ENCODE results near the gene TMEM222. TPM values are rescaled to one million over a fixed set of nuclear protein-coding genes. Genes with fewer than 3 reads are reported as not detected.

Gene TMEM222
- total RNA-seq, 1 experiment from 2014 or later = 27.4 TPM

GRCh38 chr1:27314737-27315136 is 7.2 kb upstream of the TMEM222 start:
- no peaks in the 10 kb centered on the region for H4K20me1 ChIP-seq (ENCODE audit: insufficient read depth, low read depth, low read length)
- H3K27me3 ChIP-seq (ENCODE audit: low read length) = no peaks in the 10 kb centered on the region
- H3K79me2 ChIP-seq (ENCODE audit: low read length) = no peaks in the 10 kb centered on the region
- no peak overlapping the region for H3K27ac ChIP-seq (ENCODE audit: low read length)
- H3K4me1 ChIP-seq (ENCODE audit: low read length) = no peaks in the 10 kb centered on the region; the same call in 1 of the 2 replicates
- H3K4me3 ChIP-seq (ENCODE audit: low read length) = no peak overlapping the region
- no peak overlapping the region for H2AFZ ChIP-seq (ENCODE audit: low read length)
- H3K36me3 ChIP-seq (ENCODE audit: insufficient read depth, low read length) = 0 out of 2 replicates have a peak, but pooled peaks cover 4% of the 10 kb centered on the region
- H3K9me3 ChIP-seq (ENCODE audit: low read length) = no peaks in the 10 kb centered on the region
- no peak for DNase-seq
- H3K9ac ChIP-seq (ENCODE audit: low read length) = no peak overlapping the region
- no peaks in the 10 kb centered on the region for H3K9me2 ChIP-seq (replicated peaks; ENCODE audit: insufficient read depth, low read length)
- H3K4me2 ChIP-seq (ENCODE audit: low read depth, low read length, poor library complexity, severe bottlenecking) = no peak overlapping the region

GRCh38 chr1:27316860-27317259 is 5.1 kb upstream of the TMEM222 start:
- H3K79me2 ChIP-seq (ENCODE audit: low read length) = no peaks in the 10 kb centered on the region
- H3K4me2 ChIP-seq (ENCODE audit: low read depth, low read length, poor library complexity, severe bottlenecking) = no peak overlapping the region
- no peak overlapping the region for H2AFZ ChIP-seq (ENCODE audit: low read length)
- no peaks in the 10 kb centered on the region for H3K9me3 ChIP-seq (ENCODE audit: low read length)
- no peaks in the 10 kb centered on the region for H4K20me1 ChIP-seq (ENCODE audit: insufficient read depth, low read depth, low read length)
- no peak overlapping the region for H3K4me3 ChIP-seq (ENCODE audit: low read length)
- no peaks in the 10 kb centered on the region for H3K36me3 ChIP-seq (ENCODE audit: insufficient read depth, low read length)
- no peaks in the 10 kb centered on the region for H3K9me2 ChIP-seq (replicated peaks; ENCODE audit: insufficient read depth, low read length)
- H3K27me3 ChIP-seq (ENCODE audit: low read length) = no peaks in the 10 kb centered on the region
- H3K9ac ChIP-seq (ENCODE audit: low read length) = no peak overlapping the region
- H3K27ac ChIP-seq (ENCODE audit: low read length) = no peak overlapping the region
- H3K4me1 ChIP-seq (ENCODE audit: low read length) = peaks cover 10% of the 10 kb centered on the region
- DNase-seq = no peak

GRCh38 chr1:27318136-27318535 is 3.8 kb upstream of the TMEM222 start:
- no peak overlapping the region for H2AFZ ChIP-seq (ENCODE audit: low read length)

GRCh38 chr1:27318596-27318995 is 3.4 kb upstream of the TMEM222 start:
- DNase-seq = no peak
- Histone ChIP-seq H4K20me1 (ENCODE audit: insufficient read depth, low read depth, low read length) (no peaks in the 10 kb centered on the region), H3K4me1 (ENCODE audit: low read length) (peaks cover 18% of the 10 kb centered on the region), H3K36me3 (ENCODE audit: insufficient read depth, low read length) (0 out of 2 replicates have a peak, but pooled peaks cover 2% of the 10 kb centered on the region), H3K27me3 (ENCODE audit: low read length) (no peaks in the 10 kb centered on the region), H2AFZ (ENCODE audit: low read length) (no peak overlapping the region), H3K27ac (ENCODE audit: low read length) (no peak overlapping the region), H3K79me2 (ENCODE audit: low read length) (peaks cover 15% of the 10 kb centered on the region), H3K4me2 (ENCODE audit: low read depth, low read length, poor library complexity, severe bottlenecking) (no peak overlapping the region), H3K9me3 (ENCODE audit: low read length) (no peaks in the 10 kb centered on the region), H3K9ac (ENCODE audit: low read length) (no peak overlapping the region), H3K4me3 (ENCODE audit: low read length) (no peak overlapping the region), H3K9me2 (replicated peaks; ENCODE audit: insufficient read depth, low read length) (no peaks in the 10 kb centered on the region)

More at GRCh38 chr1:27318136-27318535, 3.8 kb upstream of the TMEM222 start:
- Histone ChIP-seq H3K27me3 (ENCODE audit: low read length) (no peaks in the 10 kb centered on the region), H3K9me3 (ENCODE audit: low read length) (no peaks in the 10 kb centered on the region), H3K9me2 (replicated peaks; ENCODE audit: insufficient read depth, low read length) (no peaks in the 10 kb centered on the region), H3K79me2 (ENCODE audit: low read length) (peaks cover 10% of the 10 kb centered on the region), H3K27ac (ENCODE audit: low read length) (no peak overlapping the region), H3K4me3 (ENCODE audit: low read length) (no peak overlapping the region), H3K36me3 (ENCODE audit: insufficient read depth, low read length) (no peaks in the 10 kb centered on the region), H3K4me2 (ENCODE audit: low read depth, low read length, poor library complexity, severe bottlenecking) (no peak overlapping the region), H4K20me1 (ENCODE audit: insufficient read depth, low read depth, low read length) (no peaks in the 10 kb centered on the region), H3K4me1 (ENCODE audit: low read length) (peaks cover 13% of the 10 kb centered on the region), H3K9ac (ENCODE audit: low read length) (no peak overlapping the region)
- no peak for DNase-seq

GRCh38 chr1:27322569-27323240 is 742 bp downstream of the TMEM222 start:
- Histone ChIP-seq H4K20me1 (ENCODE audit: insufficient read depth, low read depth, low read length) (no peaks in the 10 kb centered on the region), H3K9me3 (ENCODE audit: low read length) (no peaks in the 10 kb centered on the region), H3K9ac (ENCODE audit: low read length) (peak overlapping the region; percentile 98), H3K4me2 (ENCODE audit: low read depth, low read length, poor library complexity, severe bottlenecking) (peak overlapping the region; percentile 100), H3K4me1 (ENCODE audit: low read length) (peaks cover 21% of the 10 kb centered on the region), H3K4me3 (ENCODE audit: low read length) (peak overlapping the region; percentile 96), H3K36me3 (ENCODE audit: insufficient read depth, low read length) (peaks cover 25% of the 10 kb centered on the region; the same call in 1 of the 2 replicates), H3K9me2 (replicated peaks; ENCODE audit: insufficient read depth, low read length) (no peaks in the 10 kb centered on the region), H2AFZ (ENCODE audit: low read length) (peak overlapping the region; percentile 52; the same call in 1 of the 2 replicates), H3K79me2 (ENCODE audit: low read length) (peaks cover 56% of the 10 kb centered on the region), H3K27ac (ENCODE audit: low read length) (peak overlapping the region; percentile 73), H3K27me3 (ENCODE audit: low read length) (no peaks in the 10 kb centered on the region)
- no peak for DNase-seq

- H3K4me3 ChIP-seq (ENCODE audit: low read length) = no peak overlapping the region
- H3K36me3 ChIP-seq (ENCODE audit: insufficient read depth, low read length) = peaks cover 35% of the 10 kb centered on the region; the same call in 1 of the 2 replicates
- no peak overlapping the region for H3K27ac ChIP-seq (ENCODE audit: low read length)
- no peak overlapping the region for H2AFZ ChIP-seq (ENCODE audit: low read length)
- H4K20me1 ChIP-seq (ENCODE audit: insufficient read depth, low read depth, low read length) = no peaks in the 10 kb centered on the region; the same call in 1 of the 2 replicates
- no peaks in the 10 kb centered on the region for H3K9me2 ChIP-seq (replicated peaks; ENCODE audit: insufficient read depth, low read length)
- no peaks in the 10 kb centered on the region for H3K9me3 ChIP-seq (ENCODE audit: low read length)
- H3K4me2 ChIP-seq (ENCODE audit: low read depth, low read length, poor library complexity, severe bottlenecking) = no peak overlapping the region
- H3K4me1 ChIP-seq (ENCODE audit: low read length) = peaks cover 21% of the 10 kb centered on the region
- H3K79me2 ChIP-seq (ENCODE audit: low read length) = peaks cover 73% of the 10 kb centered on the region
- no peaks in the 10 kb centered on the region for H3K27me3 ChIP-seq (ENCODE audit: low read length)
- no peak overlapping the region for H3K9ac ChIP-seq (ENCODE audit: low read length)
- DNase-seq = no peak
These were observed 3.3 kb downstream of the TMEM222 start for GRCh38 chr1:27325286-27325685.

GRCh38 chr1:27327964-27328363 is 6.0 kb downstream of the TMEM222 start:
- Histone ChIP-seq H4K20me1 (ENCODE audit: insufficient read depth, low read depth, low read length) (no peaks in the 10 kb centered on the region; the same call in 1 of the 2 replicates), H3K9me3 (ENCODE audit: low read length) (no peaks in the 10 kb centered on the region), H3K27ac (ENCODE audit: low read length) (no peak overlapping the region), H3K27me3 (ENCODE audit: low read length) (no peaks in the 10 kb centered on the region), H3K36me3 (ENCODE audit: insufficient read depth, low read length) (peaks cover 41% of the 10 kb centered on the region; the same call in 1 of the 2 replicates), H3K4me1 (ENCODE audit: low read length) (peaks cover 10% of the 10 kb centered on the region), H3K9ac (ENCODE audit: low read length) (no peak overlapping the region), H3K9me2 (replicated peaks; ENCODE audit: insufficient read depth, low read length) (no peaks in the 10 kb centered on the region), H2AFZ (ENCODE audit: low read length) (no peak overlapping the region), H3K4me3 (ENCODE audit: low read length) (no peak overlapping the region), H3K79me2 (ENCODE audit: low read length) (peaks cover 71% of the 10 kb centered on the region), H3K4me2 (ENCODE audit: low read depth, low read length, poor library complexity, severe bottlenecking) (no peak overlapping the region)
- DNase-seq = no peak

- no peaks in the 10 kb centered on the region for H3K9me2 ChIP-seq (replicated peaks; ENCODE audit: insufficient read depth, low read length)
- H3K36me3 ChIP-seq (ENCODE audit: insufficient read depth, low read length) = peaks cover 34% of the 10 kb centered on the region; the same call in 1 of the 2 replicates
- no peaks in the 10 kb centered on the region; the same call in 1 of the 2 replicates for H4K20me1 ChIP-seq (ENCODE audit: insufficient read depth, low read depth, low read length)
- no peaks in the 10 kb centered on the region for H3K9me3 ChIP-seq (ENCODE audit: low read length)
- H3K4me1 ChIP-seq (ENCODE audit: low read length) = no peaks in the 10 kb centered on the region
- no peak overlapping the region for H3K4me3 ChIP-seq (ENCODE audit: low read length)
- no peaks in the 10 kb centered on the region for H3K27me3 ChIP-seq (ENCODE audit: low read length)
- H3K9ac ChIP-seq (ENCODE audit: low read length) = no peak overlapping the region
- H3K27ac ChIP-seq (ENCODE audit: low read length) = no peak overlapping the region
- peaks cover 43% of the 10 kb centered on the region for H3K79me2 ChIP-seq (ENCODE audit: low read length)
- H2AFZ ChIP-seq (ENCODE audit: low read length) = no peak overlapping the region
- no peak for DNase-seq
- no peak overlapping the region for H3K4me2 ChIP-seq (ENCODE audit: low read depth, low read length, poor library complexity, severe bottlenecking)
These were observed 8.8 kb downstream of the TMEM222 start for GRCh38 chr1:27330786-27331185.
